Breast epithelium (tissue), 3 donors: ENCODE results near the gene EFEMP1.
"Not testable (repeated sequence)": the region's sequence is repeated elsewhere in the genome, so short reads cannot be mapped to it uniquely, and the experiment has no call there.

Source experiments
- CTCF ChIP-seq, 3 donors: fragments of 450-650 bp; IDR thresholded peaks; one replicate each; pipeline ENCODE4 v1.5.1; 2016 to 2017; ENCODE audit warnings: antibody characterized with exemption in 3 of 3, mild to moderate bottlenecking in 3 of 3, moderate library complexity in 3 of 3
- POLR2AphosphoS5 ChIP-seq, 3 donors: sonication (generic); formaldehyde crosslinking; IDR thresholded peaks; one replicate each; pipeline ENCODE4 v1.6.1; 2017; ENCODE audit warnings: antibody characterized with exemption in 3 of 3

DNA sequence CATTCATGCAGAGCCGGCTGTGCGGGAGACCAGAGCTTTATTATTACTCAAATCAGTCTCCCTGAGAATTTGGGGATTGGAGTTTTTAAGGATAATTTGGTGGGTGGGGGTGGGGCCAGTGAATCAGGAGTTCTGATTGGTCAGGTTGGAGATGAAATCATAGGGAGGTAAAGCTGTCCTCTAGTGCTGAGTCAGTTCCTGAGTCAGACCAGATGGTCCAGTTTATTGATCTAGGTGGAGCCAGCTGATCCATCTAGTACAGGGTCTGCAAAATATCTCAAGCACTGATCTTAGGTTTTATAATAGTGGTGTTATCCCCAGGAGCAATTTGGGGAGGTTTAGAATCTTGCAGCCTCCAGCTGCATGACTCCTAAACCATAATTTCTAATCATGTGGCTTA, 96.2 kb downstream of the EFEMP1 start:
- TF ChIP-seq CTCF, POLR2AphosphoS5 (IDR thresholded peaks at IDR 0.05): not testable (repeated sequence)
